DOHH2 (cell line): ENCODE data around the gene RAB6C.

Experiments used
- EZH2phosphoT487 ChIP-seq: fragments of 200-600 bp; sonication (generic); IDR thresholded peaks from 2 replicates; pipeline ENCODE4 v1.6.1; 2017; ENCODE audit warnings: borderline replicate concordance, mild to moderate bottlenecking, antibody characterized with exemption, low read length, moderate library complexity, mixed read lengths
- TF ChIP-seq, protein P1 (sequence below): fragments of 200-600 bp; sonication (generic); IDR thresholded peaks from one replicate; pipeline ENCODE4 v1.5.1; 2014; ENCODE audit warnings: antibody characterized with exemption, mild to moderate bottlenecking, low read depth, low read length; ENCODE audit not compliant: poor library complexity, severe bottlenecking

DNA sequence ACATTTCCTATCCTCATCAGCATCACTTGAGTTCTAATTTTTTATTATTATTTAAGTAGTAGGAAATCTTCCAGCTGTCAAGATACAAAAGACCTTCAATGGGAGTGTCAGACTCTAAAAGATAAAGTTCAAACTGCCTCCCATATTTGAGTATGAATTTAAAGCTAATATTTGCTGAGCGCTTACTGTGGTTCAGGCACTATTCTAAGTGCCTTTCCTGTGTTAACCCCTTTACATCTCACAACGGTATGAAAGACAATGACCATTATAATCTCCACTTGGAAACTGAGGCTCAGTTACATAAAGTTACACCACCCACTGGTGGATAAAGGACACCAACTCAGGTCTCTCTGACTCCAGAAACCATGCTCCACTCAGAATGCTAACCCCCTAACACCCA lies 39.9 kb downstream of the RAB6C start:
- TF ChIP-seq, protein P1, sequence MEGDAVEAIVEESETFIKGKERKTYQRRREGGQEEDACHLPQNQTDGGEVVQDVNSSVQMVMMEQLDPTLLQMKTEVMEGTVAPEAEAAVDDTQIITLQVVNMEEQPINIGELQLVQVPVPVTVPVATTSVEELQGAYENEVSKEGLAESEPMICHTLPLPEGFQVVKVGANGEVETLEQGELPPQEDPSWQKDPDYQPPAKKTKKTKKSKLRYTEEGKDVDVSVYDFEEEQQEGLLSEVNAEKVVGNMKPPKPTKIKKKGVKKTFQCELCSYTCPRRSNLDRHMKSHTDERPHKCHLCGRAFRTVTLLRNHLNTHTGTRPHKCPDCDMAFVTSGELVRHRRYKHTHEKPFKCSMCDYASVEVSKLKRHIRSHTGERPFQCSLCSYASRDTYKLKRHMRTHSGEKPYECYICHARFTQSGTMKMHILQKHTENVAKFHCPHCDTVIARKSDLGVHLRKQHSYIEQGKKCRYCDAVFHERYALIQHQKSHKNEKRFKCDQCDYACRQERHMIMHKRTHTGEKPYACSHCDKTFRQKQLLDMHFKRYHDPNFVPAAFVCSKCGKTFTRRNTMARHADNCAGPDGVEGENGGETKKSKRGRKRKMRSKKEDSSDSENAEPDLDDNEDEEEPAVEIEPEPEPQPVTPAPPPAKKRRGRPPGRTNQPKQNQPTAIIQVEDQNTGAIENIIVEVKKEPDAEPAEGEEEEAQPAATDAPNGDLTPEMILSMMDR = no peak
- no peak for TF ChIP-seq EZH2phosphoT487
